ENCODE results near the gene SYNJ2. TPM values are rescaled to one million over a fixed set of nuclear protein-coding genes. Genes with fewer than 3 reads are reported as not detected.

The SYNJ2 gene
- polyA plus RNA-seq, 2 of the 4 experiments (the other 2 are of a cell fraction) = 22.3 to 26.5 TPM

- no peak for TF ChIP-seq RFX5 (IDR thresholded peaks at IDR 0.05)
Measured at GRCh38 chr6:158050955-158051354, 69.3 kb downstream of the SYNJ2 start (continued).

GRCh38 chr6:158051968-158052367, 70.3 kb downstream of the SYNJ2 start:
- peaks cover 18% of the 10 kb centered on the region for H3K4me1 ChIP-seq
- no peak for FAIRE-seq
- POLR2A ChIA-PET = no interaction called here
- ATAC-seq = no peak
- DNase-seq (ENCODE audit: low read depth in 1 of 2, low spot score in 1 of 2) = no peak
- H3K4me2 ChIP-seq = no peak overlapping the region
- no peak overlapping the region for H3K4me3 ChIP-seq
- H3K27ac ChIP-seq = no peak overlapping the region
- CTCF ChIA-PET = interaction anchor here (1.5 to 2.2 kb wide), 2 partner anchors 20 to 26 kb away, joined by 6 to 7 read pairs; no protein-coding TSS in a partner anchor
- no peak for TF ChIP-seq HOXB13 (CRISPR knock-in tag; IDR thresholded peaks at IDR 0.05; ENCODE audit: low read depth)
- peak; percentile 54 for TF ChIP-seq MAFK (IDR thresholded peaks at IDR 0.05; ENCODE audit: partially characterized antibody)
- WGBS (ENCODE audit: missing lambda C conversion rate) = 91% methylated on average over 2 of the region's 2 CpGs
- H3K9me3 ChIP-seq = no peaks in the 10 kb centered on the region

GRCh38 chr6:158053377-158054313, 72.0 kb downstream of the SYNJ2 start:
- Histone ChIP-seq H3K4me1 (peaks cover 25% of the 10 kb centered on the region), H3K9me3 (no peaks in the 10 kb centered on the region), H3K27ac (no peak overlapping the region), H3K4me3 (no peak overlapping the region), H3K4me2 (no peak overlapping the region)
- DNase-seq (ENCODE audit: low read depth in 1 of 2, low spot score in 1 of 2) = no peak
- CTCF ChIA-PET = no interaction called here
- TF ChIP-seq JUNB (IDR thresholded peaks at IDR 0.05) = no peak
- TF ChIP-seq ELK1 (IDR thresholded peaks at IDR 0.05; ENCODE audit: low read depth, low read length) = no peak
- no peak for TF ChIP-seq SREBF2 (IDR thresholded peaks at IDR 0.05)
- WGBS (ENCODE audit: missing lambda C conversion rate) = 72% methylated on average over 2 of the region's 2 CpGs
- no peak for FAIRE-seq
- ATAC-seq = no peak
- POLR2A ChIA-PET = no interaction called here

GRCh38 chr6:158056355-158056754, 74.7 kb downstream of the SYNJ2 start:
- H3K27ac ChIP-seq = peak overlapping the region; percentile 94 to 97
- H3K4me1 ChIP-seq = peaks cover 52% of the 10 kb centered on the region
- 89% methylated on average over 9 of the region's 9 CpGs for WGBS (ENCODE audit: missing lambda C conversion rate)
- no peak overlapping the region; the same call in 1 of the 3 replicates for H3K4me2 ChIP-seq
- FAIRE-seq = no peak
- DNase-seq (ENCODE audit: low read depth in 1 of 2, low spot score in 1 of 2) = no peak
- ChIA-PET POLR2A (no interaction called here), CTCF (interaction anchor here (1.0 to 7.6 kb wide), 4 partner anchors 16 to 74 kb away, joined by 3 to 57 read pairs (median 4); no protein-coding TSS in a partner anchor)
- H3K9me3 ChIP-seq = no peaks in the 10 kb centered on the region
- H3K4me3 ChIP-seq = no peak overlapping the region
- TF ChIP-seq ATOH8 (CRISPR knock-in tag; IDR thresholded peaks at IDR 0.05; ENCODE audit: low read depth) (no peak), NPAS2 (CRISPR knock-in tag; IDR thresholded peaks at IDR 0.05; ENCODE audit: borderline replicate concordance) (no peak), MAX (IDR thresholded peaks at IDR 0.05) (no peak), FOSB (CRISPR knock-in tag; IDR thresholded peaks at IDR 0.05) (no peak), E2F6 (IDR thresholded peaks at IDR 0.05; ENCODE audit: borderline replicate concordance, low read depth) (no peak), BCL3 (IDR thresholded peaks at IDR 0.05) (no peak), GATA3 (IDR thresholded peaks at IDR 0.05; ENCODE audit: borderline replicate concordance) (no peak), RAD21 (conservative IDR thresholded peaks at IDR 0.05 in 1 of 2, IDR thresholded peaks at IDR 0.05 in 1 of 2) (no peak), HOXB5 (CRISPR knock-in tag; IDR thresholded peaks at IDR 0.05) (no peak), HDAC2 (IDR thresholded peaks at IDR 0.05) (no peak), TFCP2L1 (CRISPR knock-in tag; IDR thresholded peaks at IDR 0.05) (no peak), RCOR1 (IDR thresholded peaks at IDR 0.05; ENCODE audit: low read depth, low read length) (no peak)
- no peak for ATAC-seq
